GM13977 (cell line): ENCODE data around the gene LBP.

Experiments used
- DNase-seq: peaks from one replicate; pipeline ENCODE4 v3.0.0; 2012; ENCODE audit warnings: low spot score
- CTCF ChIP-seq: IDR thresholded peaks from 2 replicates; pipeline ENCODE4 v1.5.1; 2012; ENCODE audit warnings: mild to moderate bottlenecking, control low read depth; ENCODE audit not compliant: insufficient read depth; ENCODE audit errors: extremely low read depth, missing control alignments
- in situ Hi-C: fragments of 300-500 bp; cut with MboI; formaldehyde crosslinking; loops from one replicate; pipeline ENCODE4 v1.12.0; 2022; ENCODE audit warnings: low sequenced_read_pairs, low pct_unique_long_range_greater_than_20kb, mixed read lengths, inconsistent platforms; ENCODE audit not compliant: unreplicated experiment

The LBP gene

GRCh38 chr20:38424401-38424800 is 78.1 kb downstream of the LBP start:
- in situ Hi-C loops, result loop anchor here (25.0 kb wide), 1 partner anchor 362 kb away; no protein-coding TSS in a partner anchor
- DNase-seq, result no peak
- TF ChIP-seq CTCF, result no peak

GRCh38 chr20:38426006-38426897 is 80.0 kb downstream of the LBP start:
- no peak for TF ChIP-seq CTCF
- in situ Hi-C loops, result no loop called here
- no peak for DNase-seq
